GM10847 (cell line): ENCODE data around the gene CCNI2.

Source experiments
- POLR2A ChIP-seq: IDR thresholded peaks from 2 replicates; pipeline ENCODE4 v1.6.1; 2011; ENCODE audit not compliant: insufficient read length; ENCODE audit errors: extremely low read depth

The CCNI2 gene

DNA sequence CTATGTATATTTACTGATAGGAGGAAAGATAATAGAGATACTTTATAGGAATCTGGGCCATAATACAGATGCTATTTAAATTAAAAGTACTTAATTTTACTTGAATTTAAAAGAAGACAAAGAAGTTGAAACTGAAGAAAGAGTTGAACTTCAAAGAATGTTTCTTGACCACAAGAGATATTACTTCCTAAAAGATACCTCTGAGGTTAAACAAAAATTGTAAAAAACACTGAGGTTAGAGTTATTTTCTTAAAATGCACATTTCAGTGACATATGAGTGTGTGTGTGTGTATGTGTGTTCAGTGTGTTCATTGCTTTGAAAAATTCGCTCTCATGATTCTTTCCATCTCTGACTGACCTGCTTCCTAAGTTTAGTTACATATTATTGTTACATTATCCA lies 33.4 kb downstream of the CCNI2 start:
- TF ChIP-seq POLR2A, result no peak

DNA sequence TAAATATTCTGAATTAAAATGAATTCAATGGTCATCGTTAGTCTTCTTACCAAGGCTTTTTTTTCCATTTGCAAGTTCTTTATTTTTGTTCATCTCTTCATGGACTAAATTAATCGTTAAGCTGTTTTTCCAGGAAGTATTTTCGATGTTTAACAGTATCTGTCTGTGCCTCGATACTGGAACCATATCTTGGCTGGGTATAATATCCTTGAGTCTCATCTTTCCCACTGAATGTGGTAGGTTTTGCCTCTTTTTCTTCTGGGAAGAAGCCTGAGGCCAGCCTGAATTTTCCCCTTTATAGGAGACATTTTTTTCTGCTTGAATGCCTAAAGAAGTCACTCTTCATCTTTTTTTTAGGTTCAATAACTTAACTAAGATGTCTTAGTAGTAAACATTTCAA lies 33.8 kb downstream of the CCNI2 start:
- no peak for TF ChIP-seq POLR2A

- no peak for TF ChIP-seq POLR2A
Measured at GRCh38 chr5:132782101-132782500, 34.9 kb downstream of the CCNI2 start.

DNA sequence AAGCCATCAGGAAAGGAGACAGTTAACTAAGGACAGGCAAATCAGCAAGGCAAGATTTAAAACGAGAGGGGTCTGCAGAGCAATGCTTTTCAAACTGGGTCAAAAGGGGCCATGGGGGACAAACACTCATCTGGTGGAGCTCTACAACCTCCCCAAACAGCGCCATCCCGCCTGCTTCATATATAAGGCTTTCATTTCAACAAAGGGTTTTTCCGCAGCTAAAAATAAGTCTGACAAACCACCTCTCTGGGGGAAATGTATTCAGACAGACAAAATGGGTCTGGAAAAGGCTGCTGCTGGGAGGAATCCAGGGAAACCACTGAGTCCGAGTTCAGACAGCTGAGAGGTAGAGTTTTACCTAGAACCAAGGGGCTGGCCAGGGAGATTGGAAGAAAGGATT lies 38.1 kb downstream of the CCNI2 start:
- TF ChIP-seq POLR2A, result no peak

DNA sequence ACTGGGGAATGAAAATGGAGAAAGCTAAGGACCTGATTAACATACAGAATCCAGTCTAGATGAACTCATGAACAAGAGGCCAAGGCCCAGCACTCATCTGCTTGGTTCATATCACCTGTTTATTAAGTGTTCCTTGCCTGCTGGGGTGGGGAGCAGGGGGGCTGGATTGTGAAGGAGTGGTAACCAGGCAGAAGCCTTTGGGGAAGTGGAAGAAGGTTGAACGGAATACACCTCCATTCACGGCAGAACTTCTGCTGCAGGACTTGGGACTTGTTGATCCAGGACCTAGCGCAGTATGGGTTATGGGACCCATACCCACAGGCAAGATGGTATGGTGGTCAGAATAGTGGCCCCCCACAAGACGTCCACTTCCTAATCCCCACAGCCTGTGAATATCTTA lies 38.6 kb downstream of the CCNI2 start:
- TF ChIP-seq POLR2A, result no peak

- TF ChIP-seq POLR2A, result no peak
Measured at GRCh38 chr5:132787076-132787475, 39.9 kb downstream of the CCNI2 start.

DNA sequence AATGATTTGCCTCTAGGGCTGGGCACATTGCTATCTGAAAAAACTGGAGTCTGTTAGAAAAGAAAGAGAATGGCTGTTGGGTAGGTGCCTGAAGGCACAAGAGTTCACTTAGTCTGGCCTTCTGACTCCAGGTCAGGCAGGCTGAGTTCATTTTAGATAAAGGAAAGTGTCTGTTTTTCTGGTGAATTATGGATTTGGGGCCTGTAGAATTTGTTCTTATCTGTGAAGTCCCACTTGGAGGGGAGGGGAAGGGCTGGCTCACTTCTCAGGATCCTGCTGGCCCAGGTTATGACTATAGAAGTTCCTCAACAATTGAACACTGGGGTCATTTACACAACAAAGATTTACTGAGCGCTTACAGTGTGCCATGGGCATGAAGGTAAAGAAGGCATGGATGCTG lies 41.3 kb downstream of the CCNI2 start:
- no peak for TF ChIP-seq POLR2A

- no peak for TF ChIP-seq POLR2A
Measured at GRCh38 chr5:132788990-132789886, 42.0 kb downstream of the CCNI2 start.

GRCh38 chr5:132790201-132790865 lies 43.1 kb downstream of the CCNI2 start:
- TF ChIP-seq POLR2A, result no peak

GRCh38 chr5:132791026-132791425 lies 43.8 kb downstream of the CCNI2 start:
- TF ChIP-seq POLR2A, result no peak

DNA sequence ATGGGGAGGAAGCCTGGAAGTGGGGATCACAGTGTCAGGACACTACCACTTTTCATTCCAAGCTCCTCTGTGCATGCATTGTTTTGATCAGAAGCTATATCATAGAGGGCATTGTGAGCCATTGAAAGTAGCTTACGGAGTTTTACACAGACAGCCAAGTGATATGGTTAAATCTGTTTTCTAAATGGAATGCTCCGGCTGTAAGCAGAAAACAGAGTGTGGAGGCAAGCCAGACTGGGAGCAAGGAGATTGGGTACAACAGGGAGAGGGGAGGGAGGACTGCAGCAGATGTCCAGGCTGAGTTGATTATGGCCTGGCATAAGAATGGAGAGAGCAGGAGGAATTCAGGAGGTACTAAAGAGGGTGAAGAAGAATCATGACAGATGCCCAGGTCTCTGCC lies 50.4 kb downstream of the CCNI2 start:
- no peak for TF ChIP-seq POLR2A

DNA sequence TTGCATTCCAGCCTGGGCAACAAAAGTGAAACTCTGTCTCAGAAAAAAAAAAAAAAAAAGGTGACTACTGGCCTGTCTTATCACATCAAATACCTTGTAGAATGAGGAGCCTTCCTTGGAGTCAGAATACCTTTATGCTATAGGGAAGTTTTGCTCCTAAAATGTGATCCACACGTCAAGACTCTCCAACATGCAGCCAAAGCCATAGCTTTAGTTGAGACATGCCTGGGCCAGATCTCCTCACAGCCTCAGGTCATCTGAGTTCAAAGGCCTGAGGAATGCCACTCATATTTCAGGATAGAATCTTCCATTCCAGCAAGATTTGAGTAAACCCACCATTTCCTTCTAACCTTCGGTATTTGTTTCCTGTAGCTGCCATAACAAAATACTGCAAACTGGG lies 52.2 kb downstream of the CCNI2 start:
- no peak for TF ChIP-seq POLR2A

- TF ChIP-seq POLR2A, result no peak
Measured at GRCh38 chr5:132800545-132800944, 53.3 kb downstream of the CCNI2 start.

DNA sequence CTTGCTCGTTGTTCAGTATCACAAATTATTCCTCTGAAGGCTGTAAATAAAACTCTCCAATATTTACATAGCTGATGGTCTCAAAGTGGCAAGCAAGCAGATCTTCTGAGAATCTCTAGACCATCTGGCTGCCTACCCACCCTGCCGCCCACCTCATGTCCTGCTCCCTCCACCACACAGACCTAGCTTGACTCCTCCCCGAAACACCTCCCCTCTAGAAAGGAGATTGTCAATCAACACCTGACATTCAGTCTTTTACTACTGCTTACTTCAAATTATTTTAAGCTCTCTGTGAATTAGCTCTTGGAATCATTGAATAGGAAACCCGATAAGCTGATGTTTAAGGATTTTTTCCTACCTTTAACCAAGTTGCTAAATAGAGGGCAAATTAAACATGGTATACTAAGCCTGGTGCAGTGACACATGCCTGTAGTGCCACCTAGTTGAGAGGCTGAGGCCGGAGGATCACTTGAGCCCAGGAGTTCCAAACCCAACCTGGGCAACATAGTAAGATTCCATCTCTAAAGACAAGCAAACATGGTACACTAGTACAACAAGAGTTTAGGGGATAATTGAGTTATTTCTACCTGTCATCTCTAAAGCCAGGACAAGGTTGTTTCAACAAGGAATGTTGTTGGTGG lies 54.9 kb downstream of the CCNI2 start:
- TF ChIP-seq POLR2A, result no peak
